Activated T-helper 1 cell treated with Interleukin-2 at 50 U/mL for 16 hours (primary cell): ENCODE measurements around the gene CENPM.

Source experiments
- DNase-seq: peaks from one replicate; pipeline ENCODE4 v3.0.0-alpha.2; 2020; ENCODE audit warnings: low read depth

The CENPM gene

GRCh38 chr22:41899110-41899509 lies 47.8 kb downstream of the CENPM start:
- no peak for DNase-seq

GRCh38 chr22:41898645-41899044 lies 48.3 kb downstream of the CENPM start:
- no peak for DNase-seq

- no peak for DNase-seq
These were observed 53.2 kb downstream of the CENPM start for GRCh38 chr22:41893591-41894375.

- DNase-seq: no peak
These were observed 54.2 kb downstream of the CENPM start for GRCh38 chr22:41892721-41893120.

- no peak for DNase-seq
These were observed 55.5 kb downstream of the CENPM start for GRCh38 chr22:41891407-41891806.
